BE2C (cell line): ENCODE data around the gene BCOR.

Experiments used
- DNase-seq: peaks from one replicate; pipeline ENCODE4 v3.0.0-alpha.2; 2020
- H3K27me3 ChIP-seq: fragments of 250-450 bp; sonication (Bioruptor Pico); 2 replicates; pipeline ENCODE4 v1.5.1; 2020; ENCODE audit warnings: mild to moderate bottlenecking
- H3K36me3 ChIP-seq: fragments of 250-450 bp; sonication (Bioruptor Pico); 2 replicates; pipeline ENCODE4 v1.5.1; 2020; ENCODE audit warnings: mild to moderate bottlenecking
- H3K4me1 ChIP-seq: fragments of 250-450 bp; sonication (Bioruptor Pico); 2 replicates; pipeline ENCODE4 v1.5.1; 2020
- H3K4me3 ChIP-seq: 2 replicates; pipeline ENCODE4 v1.5.1; 2011; ENCODE audit warnings: low read depth, low read length
- H3K9me3 ChIP-seq: fragments of 250-450 bp; sonication (Bioruptor Pico); 2 replicates; pipeline ENCODE4 v1.5.1; 2020
- TF ChIP-seq, protein P1 (sequence below): IDR thresholded peaks from 2 replicates; pipeline ENCODE4 v1.5.1; 2012; ENCODE audit warnings: mild to moderate bottlenecking, low read depth, low read length

Gene BCOR

DNA sequence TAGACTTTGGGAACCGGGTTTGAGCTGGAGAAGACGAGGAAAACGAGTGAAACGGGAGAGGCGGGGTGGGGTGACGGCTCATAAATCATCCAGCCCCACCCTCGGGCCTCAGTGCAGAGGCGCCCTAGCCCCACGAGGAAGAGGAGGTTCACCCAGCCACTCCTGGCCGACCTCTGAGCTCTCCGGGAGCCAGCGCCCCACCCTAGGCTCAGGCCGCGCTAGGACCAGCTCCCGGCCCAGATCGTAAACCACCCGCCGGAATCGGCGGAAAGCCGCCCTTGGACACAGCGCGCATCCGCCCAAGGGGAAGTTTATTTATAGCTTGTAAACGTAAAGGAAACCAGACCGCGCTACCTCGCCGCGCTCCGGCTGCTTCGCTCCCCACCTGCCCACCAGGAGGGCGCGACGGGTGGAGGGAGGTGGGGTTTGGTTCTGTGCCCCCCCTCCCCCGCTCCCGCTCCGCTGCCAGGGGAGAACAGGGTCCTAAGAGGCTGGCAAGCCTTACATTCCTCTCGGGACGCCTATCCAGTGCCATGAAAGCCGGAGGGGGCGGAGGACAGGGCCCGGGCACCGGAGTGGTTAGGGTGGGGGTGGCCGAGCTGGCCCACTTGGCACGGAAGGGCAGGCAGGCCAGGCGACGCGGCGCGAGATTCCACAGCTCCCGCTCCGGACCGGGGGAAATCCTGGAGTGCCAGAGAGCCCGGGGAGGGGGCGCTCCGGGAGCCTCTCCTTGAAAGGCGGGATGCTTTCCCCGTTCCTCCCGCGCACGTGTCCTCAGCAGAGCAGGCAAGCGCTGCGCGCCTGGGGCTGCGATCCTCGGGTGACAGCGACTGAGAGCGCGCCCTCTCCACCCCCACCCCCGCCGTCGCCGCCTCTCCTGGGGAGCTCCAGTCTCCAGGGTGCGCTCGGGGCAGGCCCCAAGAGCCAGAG, 84.2 kb downstream of the BCOR start:
- no peaks in the 10 kb centered on the region for H3K27me3 ChIP-seq

DNA sequence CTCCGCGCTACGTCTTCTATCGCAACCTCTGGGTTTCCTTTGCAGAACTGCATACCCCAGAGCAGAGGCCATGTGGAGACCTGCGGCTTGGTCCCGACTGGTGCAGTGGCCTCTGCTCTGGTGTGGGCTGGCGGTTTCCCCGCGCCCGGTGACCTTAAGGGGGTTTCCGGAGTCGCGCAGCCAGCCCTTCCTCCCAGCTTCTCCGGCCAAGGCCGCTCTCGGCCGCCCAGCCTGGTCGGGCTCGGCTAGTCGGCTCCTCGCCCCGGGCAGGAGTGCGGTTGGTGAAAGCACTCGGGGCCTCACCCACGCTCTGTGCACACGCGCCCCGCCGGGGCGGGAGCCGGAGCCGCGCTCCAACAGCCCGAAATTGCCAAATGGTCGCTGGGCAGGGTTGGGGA, 84.9 kb downstream of the BCOR start:
- Histone ChIP-seq H3K36me3 (no peaks in the 10 kb centered on the region), H3K4me3 (no peak overlapping the region), H3K9me3 (no peaks in the 10 kb centered on the region), H3K4me1 (peaks cover 11% of the 10 kb centered on the region; the same call in 1 of the 2 replicates), H3K27me3 (no peaks in the 10 kb centered on the region)
- TF ChIP-seq, protein P1, sequence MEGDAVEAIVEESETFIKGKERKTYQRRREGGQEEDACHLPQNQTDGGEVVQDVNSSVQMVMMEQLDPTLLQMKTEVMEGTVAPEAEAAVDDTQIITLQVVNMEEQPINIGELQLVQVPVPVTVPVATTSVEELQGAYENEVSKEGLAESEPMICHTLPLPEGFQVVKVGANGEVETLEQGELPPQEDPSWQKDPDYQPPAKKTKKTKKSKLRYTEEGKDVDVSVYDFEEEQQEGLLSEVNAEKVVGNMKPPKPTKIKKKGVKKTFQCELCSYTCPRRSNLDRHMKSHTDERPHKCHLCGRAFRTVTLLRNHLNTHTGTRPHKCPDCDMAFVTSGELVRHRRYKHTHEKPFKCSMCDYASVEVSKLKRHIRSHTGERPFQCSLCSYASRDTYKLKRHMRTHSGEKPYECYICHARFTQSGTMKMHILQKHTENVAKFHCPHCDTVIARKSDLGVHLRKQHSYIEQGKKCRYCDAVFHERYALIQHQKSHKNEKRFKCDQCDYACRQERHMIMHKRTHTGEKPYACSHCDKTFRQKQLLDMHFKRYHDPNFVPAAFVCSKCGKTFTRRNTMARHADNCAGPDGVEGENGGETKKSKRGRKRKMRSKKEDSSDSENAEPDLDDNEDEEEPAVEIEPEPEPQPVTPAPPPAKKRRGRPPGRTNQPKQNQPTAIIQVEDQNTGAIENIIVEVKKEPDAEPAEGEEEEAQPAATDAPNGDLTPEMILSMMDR: no peak
- no peak for DNase-seq

More for the DNA sequence above, 84.2 kb downstream of the BCOR start:
- DNase-seq: peak; percentile 70
- TF ChIP-seq, protein P1: 0 out of 2 replicates have a peak, but pooled peaks have one; percentile 2
- Histone ChIP-seq H3K36me3 (no peaks in the 10 kb centered on the region), H3K4me3 (peak overlapping the region; percentile 57), H3K4me1 (peaks cover 8% of the 10 kb centered on the region; the same call in 1 of the 2 replicates), H3K9me3 (no peaks in the 10 kb centered on the region)

DNA sequence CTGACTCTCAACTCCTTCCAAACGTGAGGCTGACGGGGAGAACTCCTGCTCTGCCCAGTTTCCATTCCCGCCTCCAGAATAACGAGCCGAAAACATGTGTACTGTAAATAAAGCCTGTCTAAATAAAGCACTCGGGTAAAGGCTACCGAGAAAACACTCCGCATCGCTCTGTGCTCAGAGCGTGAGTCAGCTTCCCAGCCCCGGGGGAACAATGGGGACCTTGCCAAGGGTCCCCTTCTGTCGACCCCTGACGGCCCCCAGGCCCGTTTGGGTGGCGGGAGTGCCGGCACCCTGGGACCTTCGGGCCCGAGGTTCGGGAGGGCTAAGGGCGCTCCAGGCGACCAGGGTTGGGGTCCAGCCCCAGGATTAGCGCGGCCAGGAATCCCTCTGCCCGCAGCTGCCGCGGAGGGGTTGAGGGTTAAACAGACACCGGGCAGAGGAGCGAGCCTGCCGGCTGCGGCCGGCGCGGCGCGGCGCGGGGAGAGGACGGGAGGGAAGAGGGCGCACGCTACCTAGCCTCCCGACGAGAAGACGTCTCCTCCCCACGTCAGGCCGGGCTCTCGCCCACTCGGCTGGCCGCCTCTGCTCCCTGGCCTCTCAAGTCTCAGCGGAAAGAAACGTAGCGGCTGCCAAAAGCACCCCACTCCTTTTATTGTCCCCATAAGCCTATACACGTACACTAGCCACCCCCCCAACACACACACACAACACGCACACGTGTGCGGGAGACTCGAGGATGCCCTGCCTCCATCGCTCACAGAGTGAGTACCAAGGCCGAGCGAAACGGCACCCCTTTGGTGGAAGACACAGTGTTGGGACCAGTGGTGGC, 85.5 kb downstream of the BCOR start:
- no peak for DNase-seq
- no peaks in the 10 kb centered on the region for H3K27me3 ChIP-seq
- peaks cover 11% of the 10 kb centered on the region; the same call in 1 of the 2 replicates for H3K4me1 ChIP-seq
- no peak overlapping the region for H3K4me3 ChIP-seq
- TF ChIP-seq, protein P1: no peak
- no peaks in the 10 kb centered on the region for H3K36me3 ChIP-seq
- H3K9me3 ChIP-seq: no peaks in the 10 kb centered on the region

DNA sequence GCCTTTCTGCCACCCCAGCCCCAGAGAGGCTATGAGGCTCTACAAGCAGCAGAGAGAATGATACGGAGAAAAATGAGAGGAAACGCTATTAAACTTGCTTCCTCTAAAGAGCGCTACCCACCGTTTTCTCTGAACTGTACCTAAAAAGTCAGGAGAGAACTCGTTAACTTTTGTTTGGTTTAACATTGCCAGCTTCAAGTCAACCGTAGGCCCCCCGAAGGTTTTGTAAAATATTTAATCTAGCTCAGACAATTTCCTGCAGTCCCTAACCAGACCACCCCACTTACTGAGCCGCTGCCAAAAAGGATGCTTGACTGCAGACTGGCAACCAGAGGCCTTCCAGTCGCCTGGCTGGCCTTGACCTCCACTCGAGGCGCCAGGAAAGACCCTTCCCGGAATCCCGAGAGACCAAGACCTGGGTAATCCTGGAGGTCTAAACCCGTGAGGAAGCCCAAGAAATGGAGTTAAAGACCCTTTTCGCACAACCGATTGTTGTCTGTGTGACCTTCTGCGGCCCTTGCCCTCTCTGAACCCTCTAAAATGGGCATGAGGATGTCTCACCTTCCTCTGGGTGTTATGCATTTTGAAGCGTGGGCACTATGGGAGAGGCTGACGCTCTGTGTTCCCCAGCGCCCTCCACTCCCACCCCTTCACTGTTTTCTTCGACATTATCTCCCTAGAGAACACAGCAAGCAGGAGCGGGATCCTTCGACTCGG, 86.3 kb downstream of the BCOR start:
- no peak overlapping the region for H3K4me3 ChIP-seq
- no peaks in the 10 kb centered on the region for H3K27me3 ChIP-seq

DNA sequence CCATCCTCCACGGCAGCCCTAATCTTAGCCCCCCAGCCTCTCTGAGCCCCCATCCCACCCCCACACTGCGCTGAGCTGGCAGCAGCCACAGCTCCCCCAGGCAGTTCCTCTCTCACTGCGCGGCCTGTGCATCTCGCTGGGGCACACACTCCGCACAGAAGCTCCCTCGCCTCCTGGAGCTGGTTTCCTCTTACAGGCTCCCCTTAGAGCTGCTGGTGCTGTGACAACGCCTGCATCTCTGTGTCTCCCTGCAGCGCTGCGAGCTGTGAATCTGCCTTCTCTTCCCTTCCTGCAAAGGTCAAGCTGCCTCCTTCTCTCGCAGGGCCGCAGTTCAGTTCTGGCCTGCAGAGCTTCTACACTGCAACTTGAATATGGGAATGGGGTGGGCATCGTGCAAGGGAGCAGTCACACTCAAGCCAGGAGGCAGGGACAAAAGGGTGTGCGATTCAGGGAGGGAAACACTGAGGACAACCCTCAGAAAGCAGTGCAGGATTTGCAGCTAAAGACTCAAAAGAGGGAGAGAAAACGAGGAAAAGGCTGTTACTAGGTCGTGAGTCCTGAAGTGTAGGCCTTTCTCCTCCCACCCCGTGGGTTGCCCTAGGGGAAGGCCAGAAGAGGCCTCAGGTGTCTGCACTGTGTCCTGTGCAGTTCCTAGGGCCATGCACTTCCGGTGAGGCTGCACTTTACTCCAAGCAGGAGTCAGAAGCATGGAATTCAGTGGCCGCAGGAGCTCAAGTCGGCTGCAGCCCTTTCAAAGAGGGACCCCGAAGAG, 87.0 kb downstream of the BCOR start:
- H3K27me3 ChIP-seq: no peaks in the 10 kb centered on the region
- H3K9me3 ChIP-seq: no peaks in the 10 kb centered on the region
- TF ChIP-seq, protein P1: no peak
- H3K36me3 ChIP-seq: no peaks in the 10 kb centered on the region
- H3K4me3 ChIP-seq: no peak overlapping the region; the same call in 1 of the 2 replicates
- H3K4me1 ChIP-seq: peaks cover 11% of the 10 kb centered on the region; the same call in 1 of the 2 replicates
- DNase-seq: peak; percentile 54

More for the DNA sequence above, 86.3 kb downstream of the BCOR start:
- no peaks in the 10 kb centered on the region for H3K9me3 ChIP-seq
- TF ChIP-seq, protein P1: no peak
- DNase-seq: no peak
- H3K36me3 ChIP-seq: no peaks in the 10 kb centered on the region
- peaks cover 11% of the 10 kb centered on the region; the same call in 1 of the 2 replicates for H3K4me1 ChIP-seq
